Mesenchymal stem cell (in vitro differentiated cells and primary cell): ENCODE results near the gene SETD7.

ENCODE experiments used
- DNase-seq: peaks from one replicate; pipeline ENCODE4 v3.0.0-alpha.2; 2013
- H2AFZ ChIP-seq: one replicate; pipeline ENCODE4 v1.6.1; 2013; ENCODE audit warnings: low read depth, mild to moderate bottlenecking, control low read depth, inconsistent platforms, low read length, moderate library complexity
- H2AK5ac ChIP-seq: 2 replicates; pipeline ENCODE4 v1.6.1; 2013; ENCODE audit warnings: low read length, moderate library complexity, mild to moderate bottlenecking, inconsistent platforms; ENCODE audit not compliant: severe bottlenecking
- H2BK120ac ChIP-seq: one replicate; pipeline ENCODE4 v1.6.1; 2013; ENCODE audit warnings: low read depth, mild to moderate bottlenecking, inconsistent platforms, low read length, moderate library complexity
- H2BK12ac ChIP-seq, 2 experiments: one replicate each; pipeline ENCODE4 v1.6.1; 2013; ENCODE audit warnings: inconsistent platforms in 2 of 2, low read length in 2 of 2, mild to moderate bottlenecking in 2 of 2, moderate library complexity in 2 of 2, control low read depth in 1 of 2
- H2BK15ac ChIP-seq: one replicate; pipeline ENCODE4 v1.6.1; 2013; ENCODE audit warnings: mild to moderate bottlenecking, low read depth, inconsistent platforms; ENCODE audit not compliant: poor library complexity, severe bottlenecking
- H2BK5ac ChIP-seq: 2 replicates; pipeline ENCODE4 v1.6.1; 2013; ENCODE audit warnings: low read depth, mild to moderate bottlenecking, low read length, control low read depth, inconsistent platforms; ENCODE audit not compliant: poor library complexity, severe bottlenecking
- H3K14ac ChIP-seq, 2 experiments: one replicate each; pipeline ENCODE4 v1.6.1; 2013; ENCODE audit warnings: inconsistent platforms in 2 of 2, low read length in 2 of 2, control low read depth in 1 of 2, mild to moderate bottlenecking in 1 of 2, moderate library complexity in 1 of 2
- H3K18ac ChIP-seq, 2 experiments: one replicate each; pipeline ENCODE4 v1.6.1; 2013; ENCODE audit warnings: inconsistent platforms in 2 of 2, low read length in 2 of 2, control low read depth in 1 of 2, low read depth in 1 of 2, mild to moderate bottlenecking in 1 of 2
- H3K23ac ChIP-seq, 2 experiments: one replicate each; pipeline ENCODE4 v1.6.1; 2013; ENCODE audit warnings: inconsistent platforms in 2 of 2, low read length in 2 of 2, mild to moderate bottlenecking in 2 of 2, moderate library complexity in 2 of 2, control low read depth in 1 of 2
- H3K27ac ChIP-seq: 2 replicates; pipeline ENCODE4 v1.5.1; 2013; ENCODE audit warnings: mild to moderate bottlenecking, moderate library complexity, low read length, control low read depth, inconsistent platforms; ENCODE audit not compliant: poor library complexity, severe bottlenecking
- H3K27me3 ChIP-seq, 2 experiments: 2 replicates each; pipeline versions ENCODE4 v1.6.1 to v1.7.0; 2013; ENCODE audit warnings: low read length in 2 of 2, mild to moderate bottlenecking in 2 of 2, moderate library complexity in 2 of 2, control low read depth in 1 of 2, inconsistent platforms in 1 of 2; ENCODE audit not compliant: control insufficient read depth in 1 of 2, insufficient read depth in 1 of 2
- H3K36me3 ChIP-seq, 2 experiments: 2 replicates each; pipeline versions ENCODE4 v1.6.1 to v1.7.0; 2013; ENCODE audit warnings: low read length in 2 of 2, control low read depth in 1 of 2, inconsistent platforms in 1 of 2, low read depth in 1 of 2, mild to moderate bottlenecking in 1 of 2; ENCODE audit not compliant: insufficient read depth in 2 of 2, control insufficient read depth in 1 of 2
- H3K4ac ChIP-seq, 2 experiments: one replicate each; pipeline ENCODE4 v1.6.1; 2013; ENCODE audit warnings: inconsistent platforms in 2 of 2, low read length in 2 of 2, mild to moderate bottlenecking in 2 of 2, moderate library complexity in 2 of 2, control low read depth in 1 of 2, low read depth in 1 of 2
- H3K4me1 ChIP-seq: 2 replicates; pipeline ENCODE4 v1.6.1; 2013; ENCODE audit warnings: low read depth, low read length, control low read depth; ENCODE audit not compliant: control insufficient read depth, insufficient read depth
- H3K4me2 ChIP-seq: 2 replicates; pipeline ENCODE4 v1.6.1; 2013; ENCODE audit warnings: low read length, mild to moderate bottlenecking, inconsistent platforms; ENCODE audit not compliant: poor library complexity, severe bottlenecking
- H3K4me3 ChIP-seq, 2 experiments: 2 replicates each; pipeline versions ENCODE4 v1.5.1 to v1.7.0; 2013; ENCODE audit warnings: low read length in 2 of 2, mild to moderate bottlenecking in 2 of 2, control low read depth in 1 of 2, low read depth in 1 of 2; ENCODE audit not compliant: insufficient read depth in 1 of 2
- H3K79me1 ChIP-seq: replicated peaks from 2 replicates; pipeline ENCODE4 v1.6.1; 2013; ENCODE audit warnings: mild to moderate bottlenecking, control low read depth, low read length, inconsistent platforms; ENCODE audit not compliant: poor library complexity, severe bottlenecking
- H3K9ac ChIP-seq: 2 replicates; pipeline ENCODE4 v1.7.0; 2013; ENCODE audit warnings: mild to moderate bottlenecking, low read length, moderate library complexity
- H3K9me3 ChIP-seq: 2 replicates; pipeline ENCODE4 v1.7.0; 2013; ENCODE audit warnings: mild to moderate bottlenecking, low read length; ENCODE audit not compliant: control insufficient read depth
- H4K8ac ChIP-seq: one replicate; pipeline ENCODE4 v1.6.1; 2013; ENCODE audit warnings: inconsistent platforms, mild to moderate bottlenecking, low read length, moderate library complexity
- H4K91ac ChIP-seq: one replicate; pipeline ENCODE4 v1.6.1; 2013; ENCODE audit warnings: mild to moderate bottlenecking, low read length, inconsistent platforms
- WGBS: methylation state at CpG from one replicate; pipeline ENCODE4 v1.1.7; 2013; ENCODE audit warnings: mixed read lengths; 5-methylcytosine and 5-hydroxymethylcytosine counted together

The SETD7 gene

DNA sequence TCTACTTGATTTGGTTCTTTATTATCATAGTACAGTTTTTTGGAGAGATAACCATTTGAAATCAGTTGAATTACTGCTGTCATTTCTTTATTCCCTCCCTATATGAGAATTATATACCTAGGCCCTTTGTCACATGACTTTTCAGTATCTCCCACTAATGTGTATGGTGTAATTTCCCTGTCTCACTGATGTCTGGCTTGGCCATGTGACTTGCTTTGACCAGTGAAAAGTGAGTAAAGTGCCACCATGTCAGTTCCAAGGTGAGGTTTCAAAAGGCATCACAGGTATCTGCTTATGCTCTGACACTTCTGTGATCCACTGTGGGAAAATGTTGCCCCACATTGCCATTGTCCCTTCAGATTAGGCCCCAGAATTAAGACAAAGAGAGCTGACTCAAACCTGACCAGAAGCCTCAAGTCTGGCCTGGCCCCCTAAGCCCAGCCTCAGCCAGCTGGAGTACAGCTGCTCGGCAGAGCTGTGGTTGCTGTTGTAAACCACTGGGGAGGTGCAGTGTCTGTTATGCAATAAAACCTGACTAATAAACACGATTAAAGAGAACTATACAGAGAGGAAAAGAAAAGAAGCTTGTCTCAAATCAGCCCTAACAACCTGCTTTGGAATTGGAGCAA is 27.5 kb downstream of the SETD7 start:
- 48% methylated on average over 2 of the region's 2 CpGs for WGBS
- Histone ChIP-seq H2BK12ac (no peak overlapping the region), H3K27me3 (no peaks in the 10 kb centered on the region), H3K27ac (no peak overlapping the region), H3K79me1 (peaks cover 11% of the 10 kb centered on the region), H3K36me3 (peaks cover 15 to 68% of the 10 kb centered on the region in 2 experiments), H2AFZ (no peak overlapping the region), H4K8ac (no peak overlapping the region), H2BK120ac (no peak overlapping the region), H3K9ac (no peak overlapping the region), H3K4me3 (no peak overlapping the region), H3K23ac (no peak overlapping the region), H3K4me2 (no peak overlapping the region), H2AK5ac (no peak overlapping the region), H3K4ac (no peak overlapping the region), H4K91ac (no peak overlapping the region), H3K18ac (peak overlapping the region in 1 of 2 experiments; percentile 26), H3K14ac (no peak overlapping the region), H3K4me1 (peaks cover 7% of the 10 kb centered on the region), H2BK15ac (no peak overlapping the region), H2BK5ac (no peak overlapping the region), H3K9me3 (no peaks in the 10 kb centered on the region)
- DNase-seq = peak; percentile 93

DNA sequence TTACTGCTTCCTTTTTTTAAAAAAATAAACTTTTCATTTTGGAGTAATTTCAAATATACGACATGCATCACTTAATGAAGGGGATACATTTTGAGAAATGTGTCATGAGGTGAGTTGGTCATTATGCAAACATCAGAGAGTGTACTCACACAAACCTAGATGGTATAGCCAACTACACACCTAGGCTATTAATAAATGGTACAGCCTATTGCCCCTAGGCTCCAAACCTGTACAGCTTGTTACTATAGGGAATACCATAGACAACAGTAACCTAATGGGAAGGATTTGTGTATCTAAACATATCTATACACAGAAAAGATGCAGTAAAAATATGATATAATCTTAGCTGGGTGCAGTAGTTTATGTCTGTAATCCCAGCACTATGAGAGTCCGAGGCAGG is 29.1 kb downstream of the SETD7 start:
- Histone ChIP-seq H3K4me2 (no peak overlapping the region), H4K8ac (no peak overlapping the region), H3K18ac (no peak overlapping the region), H3K4ac (no peak overlapping the region), H3K36me3 (peaks cover 23 to 69% of the 10 kb centered on the region in 2 experiments), H3K4me3 (no peak overlapping the region), H2BK12ac (no peak overlapping the region), H3K23ac (no peak overlapping the region), H4K91ac (no peak overlapping the region), H3K9me3 (no peaks in the 10 kb centered on the region), H2BK15ac (no peak overlapping the region), H2AFZ (no peak overlapping the region), H3K27ac (no peak overlapping the region), H3K9ac (no peak overlapping the region), H2AK5ac (no peak overlapping the region), H3K79me1 (peaks cover 7% of the 10 kb centered on the region), H2BK5ac (no peak overlapping the region), H3K27me3 (no peaks in the 10 kb centered on the region), H3K14ac (no peak overlapping the region), H2BK120ac (no peak overlapping the region), H3K4me1 (peaks cover 4% of the 10 kb centered on the region)
- DNase-seq = no peak
- 93% methylated on average over 1 of the region's 2 CpGs for WGBS

DNA sequence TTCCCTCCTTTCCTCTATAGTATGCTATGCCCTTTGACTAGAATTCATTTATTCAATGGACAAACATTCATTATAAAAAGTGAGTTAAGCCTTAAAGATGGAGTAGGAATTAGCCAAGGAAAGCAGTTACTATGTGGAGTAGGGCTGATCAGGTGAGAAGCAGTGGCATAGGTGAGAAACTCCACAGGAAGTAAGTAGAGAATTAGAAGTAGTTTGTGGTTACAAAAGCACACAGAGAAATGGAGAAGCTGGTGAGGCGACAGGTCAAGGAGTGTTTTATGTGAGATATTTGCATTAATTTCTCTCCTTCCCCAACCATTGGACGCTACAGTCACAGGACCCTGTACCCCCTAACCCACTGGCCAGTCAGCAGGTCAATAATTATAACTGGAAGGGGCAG is 30.6 kb downstream of the SETD7 start:
- no peak overlapping the region for H3K23ac ChIP-seq
- no peaks in the 10 kb centered on the region for H3K27me3 ChIP-seq
- no CpG with 5 or more reads among the region's 2 CpGs for WGBS
- H3K4ac ChIP-seq = no peak overlapping the region
- peaks cover 4% of the 10 kb centered on the region for H3K79me1 ChIP-seq
- no peak overlapping the region for H4K8ac ChIP-seq
- H3K4me1 ChIP-seq = peaks cover 4% of the 10 kb centered on the region
- no peak overlapping the region for H2AK5ac ChIP-seq
- H2AFZ ChIP-seq = no peak overlapping the region
- H2BK120ac ChIP-seq = no peak overlapping the region
- H2BK5ac ChIP-seq = no peak overlapping the region
- H3K4me2 ChIP-seq = no peak overlapping the region
- H3K4me3 ChIP-seq = no peak overlapping the region
- no peak overlapping the region for H2BK15ac ChIP-seq
- no peak overlapping the region for H3K14ac ChIP-seq
- no peak overlapping the region for H3K27ac ChIP-seq
- no peak for DNase-seq
- H3K18ac ChIP-seq = no peak overlapping the region
- no peak overlapping the region for H3K9ac ChIP-seq
- no peak overlapping the region for H4K91ac ChIP-seq
- no peak overlapping the region for H2BK12ac ChIP-seq
- peaks cover 29 to 73% of the 10 kb centered on the region in 2 experiments for H3K36me3 ChIP-seq
- H3K9me3 ChIP-seq = no peaks in the 10 kb centered on the region

DNA sequence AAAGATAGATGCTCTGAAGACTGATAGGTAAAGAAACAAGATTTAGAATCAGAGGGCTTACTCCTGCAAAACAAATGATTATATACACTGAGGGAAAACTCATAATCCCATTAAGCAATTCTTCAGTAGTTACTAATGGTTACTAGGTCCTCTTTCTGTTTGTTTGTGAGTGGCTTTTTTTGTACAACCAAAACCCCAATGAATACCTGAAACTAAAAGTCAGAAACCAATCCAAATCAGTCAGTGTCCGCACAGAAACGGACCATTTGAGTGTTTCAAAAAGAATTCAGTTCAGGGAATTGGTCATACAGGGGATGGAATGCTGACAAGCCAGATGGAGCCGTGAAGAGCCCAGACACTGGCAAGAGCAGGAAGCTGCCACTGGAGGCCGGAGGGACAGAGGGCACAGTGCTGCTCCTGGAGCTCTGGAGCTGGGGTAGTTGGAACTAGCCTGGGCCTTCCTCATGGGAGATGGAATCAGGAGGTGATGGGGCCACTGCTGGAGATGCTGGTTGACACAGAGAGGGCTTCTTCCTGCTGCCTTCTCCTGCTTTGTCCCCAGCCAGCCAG is 31.9 kb downstream of the SETD7 start:
- Histone ChIP-seq H4K91ac (no peak overlapping the region), H3K36me3 (peaks cover 29 to 86% of the 10 kb centered on the region in 2 experiments), H3K18ac (no peak overlapping the region), H3K27ac (no peak overlapping the region), H3K14ac (no peak overlapping the region), H3K4me1 (peaks cover 4% of the 10 kb centered on the region), H2BK5ac (no peak overlapping the region), H3K9ac (no peak overlapping the region), H3K4me3 (no peak overlapping the region), H2BK120ac (no peak overlapping the region), H4K8ac (no peak overlapping the region), H2AK5ac (no peak overlapping the region), H3K4me2 (peak overlapping the region; percentile 19), H3K4ac (no peak overlapping the region), H3K9me3 (no peaks in the 10 kb centered on the region), H2BK12ac (peak overlapping the region in 1 of 2 experiments; percentile 42), H2AFZ (no peak overlapping the region), H2BK15ac (no peak overlapping the region), H3K27me3 (no peaks in the 10 kb centered on the region), H3K23ac (peak overlapping the region in 1 of 2 experiments; percentile 83), H3K79me1 (peaks cover 4% of the 10 kb centered on the region)
- DNase-seq = peak; percentile 24
- 76% methylated on average over 4 of the region's 4 CpGs for WGBS
